SKM-1 treated with dmso at 0.1 percent for 144 hours (cell line): Measurements from ENCODE around the gene CAPN6.

Source experiments
- DNase-seq: peaks from one replicate; lab custom pipeline; 2025; ENCODE audit not compliant: unreplicated experiment; lab: John Stamatoyannopoulos, UW

The CAPN6 gene

DNA sequence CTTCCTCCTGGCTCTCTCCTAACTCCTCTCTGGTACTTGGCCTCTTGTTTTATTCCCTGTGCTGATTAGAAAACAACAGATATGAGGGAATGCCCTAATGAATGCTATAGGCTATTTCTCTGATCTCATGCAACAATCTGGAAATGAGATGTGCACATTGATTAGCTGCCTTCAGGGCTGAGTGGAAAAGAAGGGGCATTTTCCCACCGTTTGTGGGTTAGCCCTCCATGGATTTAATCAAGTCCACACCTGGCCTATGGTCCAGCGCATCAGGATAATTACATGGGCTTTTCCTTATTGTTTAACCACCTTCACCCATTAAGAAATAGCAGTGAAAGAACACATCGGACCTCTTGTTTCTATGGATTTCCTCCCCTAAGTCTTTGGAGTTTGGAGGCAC, 70.0 kb downstream of the CAPN6 start:
- DNase-seq: no peak

DNA sequence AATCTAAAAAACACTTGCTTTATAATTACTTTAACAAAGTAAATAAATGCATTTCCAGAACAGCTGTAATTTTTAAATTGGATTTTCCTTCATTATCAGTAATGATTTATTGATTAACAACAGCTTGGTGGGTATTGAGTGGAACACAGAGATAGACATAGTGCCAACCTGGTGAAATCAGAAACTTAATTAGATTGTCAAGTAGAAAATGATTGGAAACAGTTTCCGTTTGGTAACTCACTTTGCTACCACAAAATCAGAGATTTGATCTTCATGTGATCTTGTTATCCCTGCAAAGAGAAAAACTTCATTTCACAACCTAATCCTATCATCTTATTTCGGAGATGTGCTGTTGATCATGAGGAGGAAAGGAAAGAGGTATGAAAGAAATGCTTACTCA, 70.8 kb downstream of the CAPN6 start:
- DNase-seq: no peak
